Measurements from ENCODE around the gene AGAP4. TPM values are rescaled to one million over a fixed set of nuclear protein-coding genes. Genes with fewer than 3 reads are reported as not detected.
"Not testable (repeated sequence)": the region's sequence is repeated elsewhere in the genome, so short reads cannot be mapped to it uniquely, and the experiment has no call there.

The AGAP4 gene
- 6.1 TPM for total RNA-seq

- DNase-seq: not testable (repeated sequence)
Observed at GRCh38 chr10:45847400-45847799, at the start of gene AGAP4. AGAP4 (minus strand) TSS chr10:45847500; CDS start chr10:45847347, 153 bp downstream.

- DNase-seq: not testable (repeated sequence)
Observed at GRCh38 chr10:45890721-45891120, 43.4 kb upstream of the AGAP4 start.

- not testable (repeated sequence) for DNase-seq
Observed at GRCh38 chr10:45889539-45890230, 42.4 kb upstream of the AGAP4 start.

- not testable (repeated sequence) for DNase-seq
Observed at GRCh38 chr10:45882880-45883279, 35.6 kb upstream of the AGAP4 start.

GRCh38 chr10:45865404-45865803 lies 18.1 kb upstream of the AGAP4 start:
- not testable (repeated sequence) for DNase-seq

GRCh38 chr10:45864264-45864663 lies 17.0 kb upstream of the AGAP4 start:
- DNase-seq: not testable (repeated sequence)

GRCh38 chr10:45863632-45864031 lies 16.3 kb upstream of the AGAP4 start:
- not testable (repeated sequence) for DNase-seq

GRCh38 chr10:45857931-45858330 lies 10.6 kb upstream of the AGAP4 start:
- not testable (repeated sequence) for DNase-seq

GRCh38 chr10:45848467-45848866 lies 1.2 kb upstream of the AGAP4 start:
- DNase-seq: not testable (repeated sequence)

GRCh38 chr10:45822918-45823317 lies 24.4 kb downstream of the AGAP4 start:
- DNase-seq: not testable (repeated sequence)

- not testable (repeated sequence) for DNase-seq
Observed at GRCh38 chr10:45820107-45820830, 27.0 kb downstream of the AGAP4 start.

- DNase-seq: no peak
Observed at GRCh38 chr10:45819552-45819951, 27.7 kb downstream of the AGAP4 start.

- no peak for DNase-seq
Observed at GRCh38 chr10:45817912-45818311, 29.4 kb downstream of the AGAP4 start.

GRCh38 chr10:45817130-45817859 lies 30.0 kb downstream of the AGAP4 start:
- DNase-seq: no peak

- not testable (repeated sequence) for DNase-seq
Observed at GRCh38 chr10:45814146-45814545, 33.2 kb downstream of the AGAP4 start.

- DNase-seq: not testable (repeated sequence)
Observed at GRCh38 chr10:45812959-45813358, 34.3 kb downstream of the AGAP4 start.

GRCh38 chr10:45811075-45811474 lies 36.2 kb downstream of the AGAP4 start:
- DNase-seq: no peak

GRCh38 chr10:45809837-45810236 lies 37.5 kb downstream of the AGAP4 start:
- no peak for DNase-seq

- DNase-seq: not testable (repeated sequence)
Observed at GRCh38 chr10:45804996-45805395, 42.3 kb downstream of the AGAP4 start.

GRCh38 chr10:45803060-45804010 lies 44.0 kb downstream of the AGAP4 start:
- DNase-seq: not testable (repeated sequence)

GRCh38 chr10:45794761-45795160 lies 52.5 kb downstream of the AGAP4 start:
- not testable (repeated sequence) for DNase-seq
